Measurements from ENCODE around the gene RFPL1.
"Not testable (repeated sequence)": the region's sequence is repeated elsewhere in the genome, so short reads cannot be mapped to it uniquely, and the experiment has no call there.

Gene RFPL1

GRCh38 chr22:29479417-29480261 is 41.3 kb downstream of the RFPL1 start, which contains the start of gene NEFH:
NEFH (plus strand) TSS chr22:29480218; CDS start chr22:29480263, 45 bp downstream.
- DNase-seq, result no peak

- DNase-seq, result peak; percentile 5
Observed at GRCh38 chr22:29480262-29480511, 41.8 kb downstream of the RFPL1 start.

- DNase-seq, result no peak
Observed at GRCh38 chr22:29480512-29481264, 42.3 kb downstream of the RFPL1 start.

GRCh38 chr22:29481265-29482000 is 43.0 kb downstream of the RFPL1 start:
- no peak for DNase-seq

- no peak for DNase-seq
Observed at GRCh38 chr22:29482253-29482652, 43.9 kb downstream of the RFPL1 start.

- no peak for DNase-seq
Observed at GRCh38 chr22:29482726-29483125, 44.3 kb downstream of the RFPL1 start.

GRCh38 chr22:29483254-29483653 is 44.9 kb downstream of the RFPL1 start:
- no peak for DNase-seq

- no peak for DNase-seq
Observed at GRCh38 chr22:29484642-29485041, 46.3 kb downstream of the RFPL1 start.

- DNase-seq, result no peak
Observed at GRCh38 chr22:29485448-29485847, 47.1 kb downstream of the RFPL1 start.

GRCh38 chr22:29487426-29487986 is 49.1 kb downstream of the RFPL1 start:
- no peak for DNase-seq

GRCh38 chr22:29489127-29489780 is 50.9 kb downstream of the RFPL1 start:
- DNase-seq, result not testable (repeated sequence)

- DNase-seq, result no peak
Observed at GRCh38 chr22:29491012-29491411, 52.6 kb downstream of the RFPL1 start.

Data from kidney glomerular epithelial cell (primary cell).